Measurements from ENCODE around the gene SLC35D1.

GRCh38 chr1:67009792-67010191 is 44.2 kb downstream of the SLC35D1 start:
- TF ChIP-seq, protein P1, sequence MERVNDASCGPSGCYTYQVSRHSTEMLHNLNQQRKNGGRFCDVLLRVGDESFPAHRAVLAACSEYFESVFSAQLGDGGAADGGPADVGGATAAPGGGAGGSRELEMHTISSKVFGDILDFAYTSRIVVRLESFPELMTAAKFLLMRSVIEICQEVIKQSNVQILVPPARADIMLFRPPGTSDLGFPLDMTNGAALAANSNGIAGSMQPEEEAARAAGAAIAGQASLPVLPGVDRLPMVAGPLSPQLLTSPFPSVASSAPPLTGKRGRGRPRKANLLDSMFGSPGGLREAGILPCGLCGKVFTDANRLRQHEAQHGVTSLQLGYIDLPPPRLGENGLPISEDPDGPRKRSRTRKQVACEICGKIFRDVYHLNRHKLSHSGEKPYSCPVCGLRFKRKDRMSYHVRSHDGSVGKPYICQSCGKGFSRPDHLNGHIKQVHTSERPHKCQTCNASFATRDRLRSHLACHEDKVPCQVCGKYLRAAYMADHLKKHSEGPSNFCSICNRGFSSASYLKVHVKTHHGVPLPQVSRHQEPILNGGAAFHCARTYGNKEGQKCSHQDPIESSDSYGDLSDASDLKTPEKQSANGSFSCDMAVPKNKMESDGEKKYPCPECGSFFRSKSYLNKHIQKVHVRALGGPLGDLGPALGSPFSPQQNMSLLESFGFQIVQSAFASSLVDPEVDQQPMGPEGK (CRISPR knock-in tag; IDR thresholded peaks at IDR 0.05; ENCODE audit: borderline replicate concordance), result no peak
- TF ChIP-seq PPARA (CRISPR knock-in tag; IDR thresholded peaks at IDR 0.05; ENCODE audit: borderline replicate concordance) (no peak), ZFP3 (CRISPR knock-in tag; IDR thresholded peaks at IDR 0.05) (no peak), ZNF8 (CRISPR knock-in tag; IDR thresholded peaks at IDR 0.05) (peak; percentile 63), ZFP30 (CRISPR knock-in tag; IDR thresholded peaks at IDR 0.05) (no peak), OSR1 (CRISPR knock-in tag; IDR thresholded peaks at IDR 0.05) (no peak), ESRRG (CRISPR knock-in tag; IDR thresholded peaks at IDR 0.05) (no peak), ZNF565 (CRISPR knock-in tag; conservative IDR thresholded peaks at IDR 0.05; ENCODE audit: low read depth) (no peak), RARB (CRISPR knock-in tag; IDR thresholded peaks at IDR 0.05) (no peak), TCF4 (CRISPR knock-in tag; IDR thresholded peaks at IDR 0.05; ENCODE audit: borderline replicate concordance) (no peak), CSDC2 (CRISPR knock-in tag; IDR thresholded peaks at IDR 0.05) (no peak), ARNTL (CRISPR knock-in tag; IDR thresholded peaks at IDR 0.05; ENCODE audit: borderline replicate concordance, low read depth) (no peak), ZC3H10 (CRISPR knock-in tag; IDR thresholded peaks at IDR 0.05) (no peak)

Data from SK-N-SH treated with all-trans-retinoic acid at 6 μM for 48 hours (cell line).